ENCODE measurements around the gene CYP2W1.

CYP2W1 gene

GRCh38 chr7:976901-977325, 6.1 kb upstream of the CYP2W1 start:
- H3K4me1 ChIP-seq (ENCODE audit: insufficient read depth, low read length) = peaks cover 39% of the 10 kb centered on the region
- no peak overlapping the region for H3K4me3 ChIP-seq (ENCODE audit: low read length)
- no peaks in the 10 kb centered on the region for H3K27me3 ChIP-seq (ENCODE audit: insufficient read depth, low read length)
- peaks cover 13% of the 10 kb centered on the region for H3K36me3 ChIP-seq (ENCODE audit: insufficient read depth, low read length)
- no peaks in the 10 kb centered on the region for H3K9me3 ChIP-seq (ENCODE audit: low read length)
- H2AFZ ChIP-seq (ENCODE audit: low read depth, low read length) = peak overlapping the region; percentile 17

GRCh38 chr7:977326-978048, 5.5 kb upstream of the CYP2W1 start:
- H3K4me3 ChIP-seq (ENCODE audit: low read length) = no peak overlapping the region
- H3K4me1 ChIP-seq (ENCODE audit: insufficient read depth, low read length) = peaks cover 35% of the 10 kb centered on the region
- peak overlapping the region; percentile 17 for H2AFZ ChIP-seq (ENCODE audit: low read depth, low read length)

DNA sequence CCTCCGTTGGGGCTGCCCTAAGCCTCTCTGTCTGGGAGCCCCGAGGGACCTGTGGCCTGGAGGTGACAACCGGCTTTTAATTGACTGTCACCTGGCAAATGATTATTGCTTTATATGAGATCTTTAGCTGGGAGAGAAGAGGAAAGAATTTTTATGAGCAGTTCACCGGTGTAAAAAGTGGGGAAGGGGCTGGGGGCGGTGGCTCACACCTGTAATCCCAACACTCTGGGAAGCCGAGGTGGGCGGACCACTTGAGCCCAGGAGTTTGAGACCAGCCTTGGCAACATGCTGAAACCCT, 5.0 kb upstream of the CYP2W1 start:
- Histone ChIP-seq H2AFZ (ENCODE audit: low read depth, low read length) (peak overlapping the region; percentile 17), H3K4me1 (ENCODE audit: insufficient read depth, low read length) (peaks cover 35% of the 10 kb centered on the region), H3K36me3 (ENCODE audit: insufficient read depth, low read length) (peaks cover 3% of the 10 kb centered on the region)

More at GRCh38 chr7:977326-978048, 5.5 kb upstream of the CYP2W1 start:
- Histone ChIP-seq H3K9me3 (ENCODE audit: low read length) (no peaks in the 10 kb centered on the region), H3K36me3 (ENCODE audit: insufficient read depth, low read length) (peaks cover 8% of the 10 kb centered on the region), H3K27me3 (ENCODE audit: insufficient read depth, low read length) (no peaks in the 10 kb centered on the region)

GRCh38 chr7:978416-979091, 4.4 kb upstream of the CYP2W1 start:
- Histone ChIP-seq H2AFZ (ENCODE audit: low read depth, low read length) (no peak overlapping the region), H3K27me3 (ENCODE audit: insufficient read depth, low read length) (no peaks in the 10 kb centered on the region), H3K4me3 (ENCODE audit: low read length) (no peak overlapping the region), H3K36me3 (ENCODE audit: insufficient read depth, low read length) (no peaks in the 10 kb centered on the region), H3K4me1 (ENCODE audit: insufficient read depth, low read length) (peaks cover 32% of the 10 kb centered on the region), H3K9me3 (ENCODE audit: low read length) (no peaks in the 10 kb centered on the region)

More for the DNA sequence above, 5.0 kb upstream of the CYP2W1 start:
- Histone ChIP-seq H3K9me3 (ENCODE audit: low read length) (no peaks in the 10 kb centered on the region), H3K27me3 (ENCODE audit: insufficient read depth, low read length) (no peaks in the 10 kb centered on the region), H3K4me3 (ENCODE audit: low read length) (no peak overlapping the region)

- H3K4me1 ChIP-seq (ENCODE audit: insufficient read depth, low read length) = peaks cover 28% of the 10 kb centered on the region
- H3K27me3 ChIP-seq (ENCODE audit: insufficient read depth, low read length) = no peaks in the 10 kb centered on the region
- no peaks in the 10 kb centered on the region for H3K9me3 ChIP-seq (ENCODE audit: low read length)
- H2AFZ ChIP-seq (ENCODE audit: low read depth, low read length) = no peak overlapping the region
- no peak overlapping the region for H3K4me3 ChIP-seq (ENCODE audit: low read length)
- no peaks in the 10 kb centered on the region for H3K36me3 ChIP-seq (ENCODE audit: insufficient read depth, low read length)
Observed at GRCh38 chr7:979151-979550, 3.8 kb upstream of the CYP2W1 start.

- H3K36me3 ChIP-seq (ENCODE audit: insufficient read depth, low read length) = no peaks in the 10 kb centered on the region
- no peak overlapping the region for H3K4me3 ChIP-seq (ENCODE audit: low read length)
- no peaks in the 10 kb centered on the region for H3K9me3 ChIP-seq (ENCODE audit: low read length)
- peaks cover 25% of the 10 kb centered on the region for H3K4me1 ChIP-seq (ENCODE audit: insufficient read depth, low read length)
- no peak overlapping the region for H2AFZ ChIP-seq (ENCODE audit: low read depth, low read length)
- no peaks in the 10 kb centered on the region for H3K27me3 ChIP-seq (ENCODE audit: insufficient read depth, low read length)
Observed at GRCh38 chr7:979886-980571, 3.0 kb upstream of the CYP2W1 start.

DNA sequence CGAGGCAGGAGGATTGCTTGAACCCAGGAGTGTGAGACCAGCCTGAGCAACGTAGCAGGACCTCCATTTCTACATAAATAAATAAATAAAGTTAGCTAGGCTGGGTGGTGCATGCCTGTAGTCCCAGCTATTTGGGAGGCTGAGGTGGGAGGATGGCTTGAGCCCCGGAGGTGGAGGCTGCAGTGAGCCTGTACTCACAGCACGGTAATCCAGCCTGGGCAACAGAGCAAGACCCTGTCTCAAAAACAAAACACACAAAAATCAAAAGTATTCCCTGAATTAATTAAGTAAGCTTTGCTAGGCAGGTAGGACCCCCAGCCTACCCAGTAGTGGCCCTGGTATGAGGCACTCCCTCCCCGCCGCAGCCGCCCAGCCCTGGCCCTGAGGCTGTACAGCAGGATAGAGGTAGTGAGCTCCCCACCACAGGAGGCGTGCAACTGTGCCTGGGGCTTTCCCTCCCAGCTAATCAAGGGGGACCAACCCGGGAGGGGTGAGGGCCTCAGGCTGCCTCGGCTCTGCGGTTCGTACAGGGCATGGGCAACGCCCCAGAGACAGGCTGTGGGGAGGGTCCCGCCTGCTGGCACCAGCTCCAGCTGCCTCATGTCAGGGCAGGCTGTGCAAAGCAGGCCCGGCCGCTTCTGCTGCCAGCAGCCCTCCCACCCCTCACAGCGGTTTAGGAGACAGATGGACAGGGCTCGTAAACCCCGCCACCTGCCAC, 1.0 kb upstream of the CYP2W1 start:
- H3K9me3 ChIP-seq (ENCODE audit: low read length) = no peaks in the 10 kb centered on the region
- peaks cover 23% of the 10 kb centered on the region for H3K4me1 ChIP-seq (ENCODE audit: insufficient read depth, low read length)
- no peak overlapping the region for H2AFZ ChIP-seq (ENCODE audit: low read depth, low read length)
- H3K4me3 ChIP-seq (ENCODE audit: low read length) = no peak overlapping the region
- no peaks in the 10 kb centered on the region for H3K27me3 ChIP-seq (ENCODE audit: insufficient read depth, low read length)
- no peaks in the 10 kb centered on the region for H3K36me3 ChIP-seq (ENCODE audit: insufficient read depth, low read length)

- Histone ChIP-seq H3K4me1 (ENCODE audit: insufficient read depth, low read length) (peaks cover 17% of the 10 kb centered on the region), H3K4me3 (ENCODE audit: low read length) (no peak overlapping the region), H3K9me3 (ENCODE audit: low read length) (no peaks in the 10 kb centered on the region), H3K27me3 (ENCODE audit: insufficient read depth, low read length) (no peaks in the 10 kb centered on the region), H2AFZ (ENCODE audit: low read depth, low read length) (no peak overlapping the region), H3K36me3 (ENCODE audit: insufficient read depth, low read length) (no peaks in the 10 kb centered on the region)
Observed at GRCh38 chr7:982511-983003, 424 bp upstream of the CYP2W1 start.

- H3K9me3 ChIP-seq (ENCODE audit: low read length) = no peaks in the 10 kb centered on the region
- no peaks in the 10 kb centered on the region for H3K27me3 ChIP-seq (ENCODE audit: insufficient read depth, low read length)
- H3K4me3 ChIP-seq (ENCODE audit: low read length) = no peak overlapping the region
- H3K36me3 ChIP-seq (ENCODE audit: insufficient read depth, low read length) = no peaks in the 10 kb centered on the region
- H2AFZ ChIP-seq (ENCODE audit: low read depth, low read length) = no peak overlapping the region
- peaks cover 13% of the 10 kb centered on the region for H3K4me1 ChIP-seq (ENCODE audit: insufficient read depth, low read length)
Observed at GRCh38 chr7:983616-984071, 663 bp downstream of the CYP2W1 start.

DNA sequence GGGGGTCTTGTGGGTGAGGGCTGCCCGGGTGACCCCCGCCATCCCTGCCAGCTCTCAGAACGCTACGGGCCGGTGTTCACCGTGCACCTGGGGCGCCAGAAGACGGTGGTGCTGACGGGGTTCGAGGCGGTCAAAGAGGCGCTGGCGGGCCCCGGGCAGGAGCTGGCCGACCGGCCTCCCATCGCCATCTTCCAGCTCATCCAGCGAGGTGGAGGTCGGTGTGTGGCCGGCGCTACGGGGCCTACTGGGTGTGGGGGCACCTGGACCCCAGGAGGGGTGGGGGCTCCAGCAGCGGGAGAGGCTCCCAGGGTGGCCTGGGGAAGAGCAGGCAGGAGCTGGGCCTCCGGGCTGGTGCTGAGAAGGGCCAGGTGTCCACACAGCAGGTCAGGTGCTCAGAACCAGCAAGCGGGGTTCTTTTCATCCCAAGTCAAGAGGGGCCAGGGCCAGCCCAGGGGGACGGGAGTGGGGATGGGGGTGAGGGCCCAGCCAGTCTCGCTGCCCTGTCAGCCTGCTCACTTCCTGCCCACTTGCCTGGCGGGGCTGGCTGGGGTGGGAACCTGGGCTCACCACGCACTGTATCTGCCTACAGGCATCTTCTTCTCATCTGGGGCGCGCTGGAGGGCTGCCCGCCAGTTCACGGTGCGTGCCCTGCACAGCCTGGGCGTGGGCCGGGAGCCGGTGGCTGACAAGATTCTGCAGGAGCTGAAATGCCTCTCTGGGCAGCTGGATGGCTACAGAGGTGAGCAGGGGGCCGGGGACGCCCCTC, 1.6 kb downstream of the CYP2W1 start:
- H3K36me3 ChIP-seq (ENCODE audit: insufficient read depth, low read length) = no peaks in the 10 kb centered on the region
- H3K4me3 ChIP-seq (ENCODE audit: low read length) = no peak overlapping the region
- no peak overlapping the region for H2AFZ ChIP-seq (ENCODE audit: low read depth, low read length)
- no peaks in the 10 kb centered on the region for H3K27me3 ChIP-seq (ENCODE audit: insufficient read depth, low read length)
- no peaks in the 10 kb centered on the region for H3K9me3 ChIP-seq (ENCODE audit: low read length)
- H3K4me1 ChIP-seq (ENCODE audit: insufficient read depth, low read length) = peaks cover 13% of the 10 kb centered on the region

- no peak overlapping the region for H2AFZ ChIP-seq (ENCODE audit: low read depth, low read length)
- no peaks in the 10 kb centered on the region for H3K9me3 ChIP-seq (ENCODE audit: low read length)
- H3K4me3 ChIP-seq (ENCODE audit: low read length) = no peak overlapping the region
- H3K36me3 ChIP-seq (ENCODE audit: insufficient read depth, low read length) = no peaks in the 10 kb centered on the region
- peaks cover 13% of the 10 kb centered on the region for H3K4me1 ChIP-seq (ENCODE audit: insufficient read depth, low read length)
- H3K27me3 ChIP-seq (ENCODE audit: insufficient read depth, low read length) = no peaks in the 10 kb centered on the region
Observed at GRCh38 chr7:985127-985416, 2.1 kb downstream of the CYP2W1 start.

GRCh38 chr7:985915-986741, 3.1 kb downstream of the CYP2W1 start:
- Histone ChIP-seq H3K4me3 (ENCODE audit: low read length) (no peak overlapping the region), H3K4me1 (ENCODE audit: insufficient read depth, low read length) (peaks cover 13% of the 10 kb centered on the region), H3K27me3 (ENCODE audit: insufficient read depth, low read length) (no peaks in the 10 kb centered on the region), H2AFZ (ENCODE audit: low read depth, low read length) (no peak overlapping the region), H3K9me3 (ENCODE audit: low read length) (no peaks in the 10 kb centered on the region), H3K36me3 (ENCODE audit: insufficient read depth, low read length) (no peaks in the 10 kb centered on the region)

Measured in neuron (in vitro differentiated cells).